Transverse colon (tissue), 4 donors: ENCODE measurements around the gene TAS2R13. TPM values are rescaled to one million over a fixed set of nuclear protein-coding genes. Genes with fewer than 3 reads are reported as not detected.

Experiments
- DNase-seq: peaks from one replicate; pipeline ENCODE4 v3.0.0-alpha.2; 2019
- H3K27ac ChIP-seq, 4 donors: fragments of 200-600 bp; sonication (generic); 2 replicates each; pipeline ENCODE4 v1.5.1; 2016 to 2018; ENCODE audit warnings: inconsistent platforms in 4 of 4
- H3K27me3 ChIP-seq: fragments of 200-600 bp; sonication (generic); 2 replicates; pipeline ENCODE4 v1.5.1; 2017; ENCODE audit warnings: inconsistent platforms
- H3K36me3 ChIP-seq, 4 donors: fragments of 200-600 bp; sonication (generic); 2 replicates each; pipeline ENCODE4 v1.5.1; 2017 to 2019; ENCODE audit warnings: inconsistent platforms in 4 of 4
- H3K4me1 ChIP-seq, 4 donors: fragments of 200-600 bp; sonication (generic); 2 replicates each; pipeline ENCODE4 v1.5.1; 2017 to 2020; ENCODE audit warnings: inconsistent platforms in 4 of 4
- H3K4me3 ChIP-seq, 4 donors: fragments of 200-600 bp; sonication (generic); 1 replicate in 1 of 4; 2 replicates in 3 of 4; pipeline versions ENCODE4 v1.5.1 to v1.6.1; 2017 to 2019; ENCODE audit warnings: inconsistent platforms in 4 of 4
- H3K9me3 ChIP-seq, 2 donors: fragments of 200-600 bp; sonication (generic); 2 replicates each; pipeline ENCODE4 v1.5.1; 2017 to 2019; ENCODE audit warnings: inconsistent platforms in 2 of 2
- EP300 ChIP-seq: sonication (generic); formaldehyde crosslinking; IDR thresholded peaks from one replicate; pipeline ENCODE4 v1.6.1; 2017; ENCODE audit warnings: antibody characterized with exemption, low read depth
- POLR2A ChIP-seq: fragments of 450-650 bp; IDR thresholded peaks from one replicate; pipeline ENCODE4 v1.6.1; 2016; ENCODE audit warnings: antibody characterized with exemption, mild to moderate bottlenecking, moderate library complexity
- POLR2AphosphoS5 ChIP-seq, 3 donors: sonication (generic); formaldehyde crosslinking; IDR thresholded peaks; one replicate each; pipeline ENCODE4 v1.6.1; 2016; ENCODE audit warnings: antibody characterized with exemption in 3 of 3
- WGBS, 2 donors: methylation state at CpG; one replicate each; pipeline ENCODE4 v1.1.5; 2018; ENCODE audit warnings: low coverage in 1 of 2; 5-methylcytosine and 5-hydroxymethylcytosine counted together
- in situ Hi-C, 4 donors: fragments of 200-750 bp; cut with MboI; loops; one replicate each; pipeline versions ENCODE4 v1.15.0 to v1.15.1; 2017; ENCODE audit warnings: low sequenced_read_pairs in 3 of 4, low pct_ligation_motif_present in 1 of 4, low pct_unique_long_range_greater_than_20kb in 1 of 4
- intact Hi-C: fragments of 100-400 bp; cut with DNase I; formaldehyde crosslinking; loops from one replicate; pipeline ENCODE4 v1.15.1; 2023; ENCODE audit warnings: low total_unique reads
- total RNA-seq, 4 donors: library from RNA; depleted of rRNA; stranded (reverse); fragments of >200 nt; gene quantifications; one replicate each; pipeline ENCODE4 v1.1.0, GENCODE V29; 2016
- TF ChIP-seq, protein P1 (sequence below), 5 experiments: fragments of 200-600 bp in 3 of 5; fragments of 450-650 bp in 2 of 5; sonication (generic) in 3 of 5; IDR thresholded peaks; 1 replicate in 2 of 5; 2 replicates in 3 of 5; pipeline ENCODE4 v1.5.1; 2016 to 2017; ENCODE audit warnings: antibody characterized with exemption in 5 of 5, inconsistent platforms in 3 of 5, mild to moderate bottlenecking in 2 of 5, moderate library complexity in 1 of 5

TAS2R13 gene
- 1 to 10 TPM in 2 of 4 donors, not detected in 2; 1.5 to 6.2 TPM for total RNA-seq

DNA sequence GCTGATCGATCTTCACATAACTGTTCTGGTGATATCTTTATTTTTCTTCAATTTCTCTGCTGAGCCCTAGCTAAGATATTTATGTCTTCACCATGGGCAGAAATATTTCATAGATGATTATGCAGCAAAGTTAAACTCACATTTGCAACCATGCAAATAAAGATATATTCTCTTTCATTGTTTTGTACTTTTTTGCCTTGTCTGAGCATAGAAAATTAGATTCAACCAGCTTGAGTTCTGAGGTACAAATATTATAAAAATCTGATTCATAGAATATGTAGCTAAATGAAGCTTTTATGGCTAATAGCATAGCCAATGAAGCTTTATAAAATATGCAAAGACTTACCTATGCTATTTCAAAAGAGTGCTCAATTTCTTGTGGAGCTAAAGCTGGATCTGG, at the start of gene TAS2R13:
TAS2R13 (minus strand) TSS at position 101 of the 400 bp plus-strand sequence. CDS start 264 bp downstream, outside the sequence.
- Histone ChIP-seq H3K36me3 (no peaks in the 10 kb centered on the region), H3K27ac (no peak within 1 kb of the TSS), H3K4me3 (no peak within 1 kb of the TSS), H3K4me1 (no peaks in the 10 kb centered on the region), H3K27me3 (no peaks in the 10 kb centered on the region), H3K9me3 (peaks cover 4 to 7% of the 10 kb centered on the region in 2 donors)
- in situ Hi-C loops: no loop called here
- TF ChIP-seq, protein P1, sequence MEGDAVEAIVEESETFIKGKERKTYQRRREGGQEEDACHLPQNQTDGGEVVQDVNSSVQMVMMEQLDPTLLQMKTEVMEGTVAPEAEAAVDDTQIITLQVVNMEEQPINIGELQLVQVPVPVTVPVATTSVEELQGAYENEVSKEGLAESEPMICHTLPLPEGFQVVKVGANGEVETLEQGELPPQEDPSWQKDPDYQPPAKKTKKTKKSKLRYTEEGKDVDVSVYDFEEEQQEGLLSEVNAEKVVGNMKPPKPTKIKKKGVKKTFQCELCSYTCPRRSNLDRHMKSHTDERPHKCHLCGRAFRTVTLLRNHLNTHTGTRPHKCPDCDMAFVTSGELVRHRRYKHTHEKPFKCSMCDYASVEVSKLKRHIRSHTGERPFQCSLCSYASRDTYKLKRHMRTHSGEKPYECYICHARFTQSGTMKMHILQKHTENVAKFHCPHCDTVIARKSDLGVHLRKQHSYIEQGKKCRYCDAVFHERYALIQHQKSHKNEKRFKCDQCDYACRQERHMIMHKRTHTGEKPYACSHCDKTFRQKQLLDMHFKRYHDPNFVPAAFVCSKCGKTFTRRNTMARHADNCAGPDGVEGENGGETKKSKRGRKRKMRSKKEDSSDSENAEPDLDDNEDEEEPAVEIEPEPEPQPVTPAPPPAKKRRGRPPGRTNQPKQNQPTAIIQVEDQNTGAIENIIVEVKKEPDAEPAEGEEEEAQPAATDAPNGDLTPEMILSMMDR (IDR thresholded peaks at IDR 0.05): no peak
- no peak for TF ChIP-seq EP300
- no peak for TF ChIP-seq POLR2AphosphoS5 (IDR thresholded peaks at IDR 0.05)
- TF ChIP-seq POLR2A: no peak
- WGBS, 2 donors: 92 to 96% methylated on average over 1 of the region's 1 CpG
- intact Hi-C loops: no loop called here
- no peak for DNase-seq

DNA sequence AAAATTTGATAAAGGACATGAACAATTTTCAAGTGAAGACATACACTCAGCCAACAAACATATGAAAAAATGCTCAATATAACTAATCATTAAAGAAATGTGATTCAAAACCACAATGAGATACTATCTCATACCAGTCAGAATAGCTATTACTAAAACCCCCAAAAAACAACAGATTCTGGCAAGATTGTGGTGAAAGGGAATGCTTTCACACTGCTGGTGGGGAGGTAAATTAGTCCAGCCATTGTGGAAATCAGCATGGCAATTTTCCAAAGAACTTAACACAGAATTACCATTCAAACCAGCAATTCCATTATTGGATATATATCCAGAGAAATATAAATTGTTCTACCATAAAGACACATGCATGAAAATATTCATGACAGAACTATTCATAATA, 48.4 kb upstream of the TAS2R13 start:
- in situ Hi-C loops (no loop called here), intact Hi-C loops (no loop called here)
- H3K27me3 ChIP-seq: no peaks in the 10 kb centered on the region
- H3K9me3 ChIP-seq: peaks cover 5 to 7% of the 10 kb centered on the region in 2 donors
- DNase-seq: no peak
- no peak overlapping the region for H3K4me3 ChIP-seq
- TF ChIP-seq, protein P1 (IDR thresholded peaks at IDR 0.05): no peak
- no peak for TF ChIP-seq EP300
- TF ChIP-seq POLR2A: no peak
- TF ChIP-seq POLR2AphosphoS5 (IDR thresholded peaks at IDR 0.05): no peak
- H3K36me3 ChIP-seq: no peaks in the 10 kb centered on the region
- no peak overlapping the region for H3K27ac ChIP-seq
- H3K4me1 ChIP-seq: no peaks in the 10 kb centered on the region

- no peaks in the 10 kb centered on the region for H3K27me3 ChIP-seq
- intact Hi-C loops (no loop called here), in situ Hi-C loops (no loop called here)
- DNase-seq: no peak
- no peak overlapping the region for H3K27ac ChIP-seq
- no peaks in the 10 kb centered on the region for H3K36me3 ChIP-seq
- no peak for TF ChIP-seq EP300
- TF ChIP-seq POLR2AphosphoS5 (IDR thresholded peaks at IDR 0.05): no peak
- TF ChIP-seq, protein P1 (IDR thresholded peaks at IDR 0.05): no peak
- TF ChIP-seq POLR2A: no peak
- no peak overlapping the region for H3K4me3 ChIP-seq
- no peaks in the 10 kb centered on the region for H3K4me1 ChIP-seq
- H3K9me3 ChIP-seq: peaks cover 5 to 7% of the 10 kb centered on the region in 2 donors
These were observed 46.7 kb upstream of the TAS2R13 start for GRCh38 chr12:10956085-10956484.

DNA sequence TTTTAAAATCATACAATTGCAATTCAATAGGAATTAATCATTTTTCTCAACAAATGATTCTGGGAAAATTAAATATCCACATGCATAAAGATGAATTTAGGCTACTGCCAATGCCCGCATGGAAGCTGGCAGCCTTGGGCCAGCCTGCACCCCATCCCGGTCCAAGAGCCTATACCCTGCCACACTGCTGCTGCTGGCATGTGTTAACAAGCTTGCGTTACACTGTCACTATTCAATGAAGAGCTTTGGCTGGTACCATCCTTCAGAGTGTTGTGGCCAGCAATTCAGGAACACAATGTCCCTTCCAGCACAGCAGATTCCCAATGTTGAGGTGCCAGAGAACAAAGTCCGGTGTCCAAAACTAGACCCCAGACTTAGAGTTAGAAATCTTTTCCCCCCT, 43.3 kb upstream of the TAS2R13 start:
- intact Hi-C loops: no loop called here
- no peak for TF ChIP-seq POLR2AphosphoS5 (IDR thresholded peaks at IDR 0.05)
- no peak for DNase-seq
- H3K36me3 ChIP-seq: no peaks in the 10 kb centered on the region
- H3K27ac ChIP-seq: no peak overlapping the region
- WGBS, 2 donors: 70 to 100% methylated on average over 1 to 4 of the region's 4 CpGs
- H3K4me1 ChIP-seq: no peaks in the 10 kb centered on the region
- H3K27me3 ChIP-seq: no peaks in the 10 kb centered on the region
- no peak overlapping the region for H3K4me3 ChIP-seq
- in situ Hi-C loops: no loop called here
- peaks cover 5 to 7% of the 10 kb centered on the region in 2 donors for H3K9me3 ChIP-seq

- H3K27ac ChIP-seq: no peak overlapping the region
- H3K27me3 ChIP-seq: no peaks in the 10 kb centered on the region
These were observed 33.8 kb upstream of the TAS2R13 start for GRCh38 chr12:10943167-10943566.

More at GRCh38 chr12:10943167-10943566, 33.8 kb upstream of the TAS2R13 start:
- H3K9me3 ChIP-seq: peaks cover 0 to 7% of the 10 kb centered on the region in 2 donors
- WGBS, 2 donors: 96 to 100% methylated on average over 2 of the region's 2 CpGs
- DNase-seq: no peak
- H3K36me3 ChIP-seq: no peaks in the 10 kb centered on the region
- in situ Hi-C loops (no loop called here), intact Hi-C loops (no loop called here)
- TF ChIP-seq EP300: no peak
- no peak for TF ChIP-seq POLR2A
- no peak for TF ChIP-seq POLR2AphosphoS5 (IDR thresholded peaks at IDR 0.05)
- TF ChIP-seq, protein P1 (IDR thresholded peaks at IDR 0.05): no peak
- no peaks in the 10 kb centered on the region for H3K4me1 ChIP-seq
- no peak overlapping the region for H3K4me3 ChIP-seq
